K562 (cell line): Measurements from ENCODE around the gene ADAM30. TPM values are rescaled to one million over a fixed set of nuclear protein-coding genes. Genes with fewer than 3 reads are reported as not detected.
"Not testable (repeated sequence)": the region's sequence is repeated elsewhere in the genome, so short reads cannot be mapped to it uniquely, and the experiment has no call there.

Experiments used
- ATAC-seq: fragments of 200-7000 bp; cut with Tn5 transposase; 3 replicates; pipeline ENCODE4 v1.9.1; 2020; ENCODE audit warnings: moderate library complexity
- BruUV-seq: library from RNA; stranded (reverse); fragments of 400-500 nt; replicated peaks from 2 replicates; lab custom pipeline; 2021; lab: Mats Ljungman, UMichigan
- CTCF ChIA-PET: fragments of 300-600 bp; formaldehyde crosslinking; extraction: SDS; loops from one replicate; lab custom pipeline; 2021; ENCODE audit warnings: low intra/inter-chr PET ratio; lab: Yijun Ruan, JAX
- POLR2A ChIA-PET: fragments of 300-600, 350-650 bp; sonication (Branson Sonifier 250); formaldehyde crosslinking; extraction: SDS; loops from one replicate; lab custom pipeline; 2021; ENCODE audit warnings: antibody characterized with exemption, inconsistent platforms; lab: Yijun Ruan, JAX
- DNase-seq, 4 experiments: peaks; one replicate each; pipeline versions ENCODE4 v3.0.0 to v3.0.0-alpha.2; 2011 to 2018; ENCODE audit warnings: low spot score in 3 of 4, mixed read lengths in 3 of 4; ENCODE audit errors: extremely low read depth in 1 of 4
- FAIRE-seq: peaks from 2 replicates; lab custom pipeline; 2011; peaks lifted over from hg19 to GRCh38; lab: Jason Lieb, UNC
- H2AFZ ChIP-seq: 2 replicates; pipeline ENCODE4 v1.6.0; 2011; ENCODE audit warnings: low read depth, low read length, control low read depth, inconsistent platforms
- H3K27ac ChIP-seq: fragments of 200-600 bp; 3 replicates; pipeline ENCODE4 v1.8.0; 2011; ENCODE audit warnings: low read depth, mild to moderate bottlenecking, control low read depth, inconsistent platforms, low read length, moderate library complexity, mixed read lengths; ENCODE audit errors: extremely low read depth
- H3K27me3 ChIP-seq, 2 experiments: fragments of 300-600 bp in 1 of 2; 2 replicates in 1 of 2; 3 replicates in 1 of 2; pipeline versions ENCODE4 v1.6.0 to v1.8.0; 2011; ENCODE audit warnings: inconsistent platforms in 2 of 2, low read length in 2 of 2, mild to moderate bottlenecking in 1 of 2, mixed read lengths in 1 of 2, moderate library complexity in 1 of 2; ENCODE audit not compliant: control insufficient read depth in 2 of 2, insufficient read depth in 2 of 2
- H3K36me3 ChIP-seq: fragments of 300-600 bp; 3 replicates; pipeline ENCODE4 v1.8.0; 2011; ENCODE audit warnings: mild to moderate bottlenecking, low read length, inconsistent platforms; ENCODE audit not compliant: control insufficient read depth, insufficient read depth
- H3K4me1 ChIP-seq, 2 experiments: fragments of 200-600 bp in 1 of 2; replicated peaks in 1 of 2; 2 replicates in 1 of 2; 3 replicates in 1 of 2; pipeline versions ENCODE4 v1.5.1 to v1.8.0; 2011; ENCODE audit warnings: inconsistent platforms in 2 of 2, low read length in 2 of 2, mild to moderate bottlenecking in 1 of 2, mixed read lengths in 1 of 2, moderate library complexity in 1 of 2; ENCODE audit not compliant: control insufficient read depth in 2 of 2, insufficient read depth in 2 of 2
- H3K4me2 ChIP-seq: 2 replicates; pipeline ENCODE4 v1.6.1; 2011; ENCODE audit warnings: low read length, control low read depth, inconsistent platforms, mixed read lengths; ENCODE audit not compliant: insufficient read depth
- H3K4me3 ChIP-seq: fragments of 200-600 bp; sonication (generic), shearing (Covaris generic); 2 replicates; pipeline ENCODE4 v1.5.1; 2016; ENCODE audit warnings: control low read depth, inconsistent platforms
- H3K79me2 ChIP-seq: fragments of 200-600 bp; 3 replicates; pipeline ENCODE4 v1.8.0; 2011; ENCODE audit warnings: low read length, inconsistent platforms; ENCODE audit not compliant: control insufficient read depth, insufficient read depth
- H3K9ac ChIP-seq, 2 experiments: 2 replicates each; pipeline versions ENCODE4 v1.6.0 to v1.6.1; 2011; ENCODE audit warnings: low read depth in 2 of 2, low read length in 2 of 2, control low read depth in 1 of 2, inconsistent platforms in 1 of 2, mild to moderate bottlenecking in 1 of 2, mixed read lengths in 1 of 2; ENCODE audit not compliant: insufficient read depth in 1 of 2
- H3K9me1 ChIP-seq: one replicate; pipeline ENCODE4 v1.6.0; 2011; ENCODE audit warnings: inconsistent platforms, mild to moderate bottlenecking, low read length, moderate library complexity; ENCODE audit not compliant: control insufficient read depth, insufficient read depth
- H3K9me3 ChIP-seq: replicated peaks from 2 replicates; pipeline ENCODE4 v1.5.1; 2011; ENCODE audit warnings: low read depth, low read length, inconsistent platforms; ENCODE audit not compliant: control insufficient read depth, insufficient read depth
- H4K20me1 ChIP-seq: replicated peaks from 2 replicates; pipeline ENCODE4 v1.6.1; 2011; ENCODE audit warnings: low read length, inconsistent platforms, mixed read lengths; ENCODE audit not compliant: control insufficient read depth, insufficient read depth
- FOXJ2 ChIP-seq: fragments of 200-800 bp; sonication (Bioruptor generic); IDR thresholded peaks from 2 replicates; pipeline ENCODE4 v1.6.1; 2016; ENCODE audit warnings: missing genetic modification characterization, missing compliant biosample characterization
- NFIC ChIP-seq: fragments of 450-650 bp; IDR thresholded peaks from 2 replicates; pipeline ENCODE4 v1.6.1; 2017; ENCODE audit warnings: mild to moderate bottlenecking, inconsistent platforms
- NFIX ChIP-seq: fragments of 250-450 bp; sonication (Bioruptor Pico); IDR thresholded peaks from 2 replicates; pipeline ENCODE4 v1.4.0; 2020; ENCODE audit warnings: low read depth, mild to moderate bottlenecking, moderate library complexity
- ZBTB17 ChIP-seq: fragments of 450-650 bp; formaldehyde crosslinking; IDR thresholded peaks from 2 replicates; pipeline ENCODE4 v1.4.0; 2020; ENCODE audit warnings: mild to moderate bottlenecking
- ZNF766 ChIP-seq: fragments of 200-800 bp; sonication (Bioruptor generic); conservative IDR thresholded peaks from 2 replicates; pipeline ENCODE4 v1.6.1; 2016; ENCODE audit warnings: missing genetic modification characterization, missing compliant biosample characterization
- WGBS: fragments of 100-300 bp; shearing (Covaris generic); methylation state at CpG from one replicate; pipeline ENCODE4 v1.1.6; 2016; ENCODE audit warnings: low coverage, mixed read lengths; ENCODE audit not compliant: insufficient coverage; ENCODE audit errors: missing lambda C conversion rate; 5-methylcytosine and 5-hydroxymethylcytosine counted together
- in situ Hi-C: fragments of 300-500 bp; cut with MboI; formaldehyde crosslinking; loops from 4 replicates; pipeline ENCODE4 v1.15.0; 2018; ENCODE audit warnings: inconsistent platforms, mixed read lengths
- intact Hi-C: fragments of 100-400 bp; cut with micrococcal nuclease; formaldehyde crosslinking; loops from 2 replicates; pipeline ENCODE4 v1.14.2; 2022
- polyA plus RNA-seq, 8 experiments: library from polyadenylated mRNA; depleted of rRNA in 4 of 8; stranded (reverse) in 5 of 8; unstranded in 3 of 8; fragments of >200 nt; fragmentation: Nextera tagmentation in 2 of 8; fragmentation: Illumina TruSeq in 1 of 8; extraction: Ambion mirVana in 2 of 8; extraction: Trizol in 1 of 8; gene quantifications; 2 replicates each; pipeline versions ENCODE4 v1.2.1 to v1.2.3, GENCODE V29; 2011 to 2014; ENCODE audit warnings: inconsistent platforms in 1 of 8, missing spikeins in 1 of 8
- total RNA-seq, 7 experiments: library from RNA; depleted of rRNA in 6 of 7; stranded (reverse); fragments of >200 nt in 6 of 7; fragmentation: Illumina TruSeq in 2 of 7; extraction: Trizol in 2 of 7; gene quantifications; 2 replicates each; pipeline versions ENCODE4 v1.2.1 to v1.2.3, GENCODE V29; 2011 to 2021; ENCODE audit warnings: low replicate concordance in 1 of 7
- TF ChIP-seq, protein P1 (sequence below): fragments of 450-650 bp; IDR thresholded peaks from 2 replicates; pipeline ENCODE4 v1.6.1; 2016; ENCODE audit warnings: missing biosample characterization, missing genetic modification characterization
- TF ChIP-seq, protein P2 (sequence below): fragments of 450-650 bp; IDR thresholded peaks from 2 replicates; pipeline ENCODE4 v1.6.1; 2016

The ADAM30 gene
- total and polyA plus RNA-seq, 9 of the 15 experiments (the other 6 are each of a cell fraction or from before 2014, with no cell fraction given): not detected

DNA sequence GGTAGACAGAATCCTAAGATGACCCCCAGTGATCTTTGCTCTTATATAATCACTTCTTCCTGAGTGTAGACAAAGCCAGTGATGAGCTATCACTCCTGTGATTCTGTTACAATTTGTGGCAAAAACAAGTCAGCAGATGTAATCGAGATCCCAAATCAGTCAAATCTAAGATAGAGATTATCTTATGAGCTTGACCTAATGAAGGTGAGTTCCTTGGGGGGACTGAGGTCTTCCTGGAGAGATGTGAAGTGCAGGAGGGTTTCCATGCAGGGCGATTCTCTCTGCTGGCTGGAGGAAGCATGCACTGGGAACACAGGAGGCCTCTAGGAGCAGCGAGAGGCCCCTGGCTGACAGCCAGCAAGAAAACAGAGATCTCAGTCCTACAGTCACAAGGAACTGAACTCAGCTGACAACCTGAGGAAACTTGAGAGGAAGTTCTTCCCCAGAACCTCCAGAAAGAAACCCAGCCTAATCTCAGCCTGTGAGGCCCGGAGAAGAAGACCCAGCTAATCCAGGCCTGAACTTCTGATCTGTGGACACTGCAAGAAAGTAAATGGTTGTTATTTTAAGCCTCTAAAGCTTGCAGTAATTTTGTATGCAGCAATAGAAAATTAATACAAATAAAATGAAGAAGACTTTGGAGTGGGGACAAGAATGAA, 37.6 kb downstream of the ADAM30 start:
- peak overlapping the region; percentile 82 for H3K27ac ChIP-seq
- H3K79me2 ChIP-seq, H3K9me3 ChIP-seq, in situ Hi-C loops, H3K9me1 ChIP-seq, CTCF ChIA-PET, ATAC-seq, H3K36me3 ChIP-seq, H3K4me3 ChIP-seq, H3K27me3 ChIP-seq, H4K20me1 ChIP-seq, BruUV-seq, FAIRE-seq, intact Hi-C loops: not testable (repeated sequence)
- WGBS: 21% methylated on average over 4 of the region's 4 CpGs
- POLR2A ChIA-PET: interaction anchor here (0.7 to 1.5 kb wide), 3 partner anchors 7 to 10 kb away, joined by 3 to 5 read pairs (median 3); no protein-coding TSS in a partner anchor
- DNase-seq: peak in 2 of 4 experiments; percentile 26 to 37
- H3K4me1 ChIP-seq: peaks cover 0 to 26% of the 10 kb centered on the region in 2 experiments; a peak in 4 of 5 replicates
- peak overlapping the region; percentile 88 for H2AFZ ChIP-seq
- H3K9ac ChIP-seq: peak overlapping the region in 1 of 2 experiments; percentile 18; a peak in 2 of 4 replicates
- TF ChIP-seq, protein P1, sequence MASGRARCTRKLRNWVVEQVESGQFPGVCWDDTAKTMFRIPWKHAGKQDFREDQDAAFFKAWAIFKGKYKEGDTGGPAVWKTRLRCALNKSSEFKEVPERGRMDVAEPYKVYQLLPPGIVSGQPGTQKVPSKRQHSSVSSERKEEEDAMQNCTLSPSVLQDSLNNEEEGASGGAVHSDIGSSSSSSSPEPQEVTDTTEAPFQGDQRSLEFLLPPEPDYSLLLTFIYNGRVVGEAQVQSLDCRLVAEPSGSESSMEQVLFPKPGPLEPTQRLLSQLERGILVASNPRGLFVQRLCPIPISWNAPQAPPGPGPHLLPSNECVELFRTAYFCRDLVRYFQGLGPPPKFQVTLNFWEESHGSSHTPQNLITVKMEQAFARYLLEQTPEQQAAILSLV (tag): 0 out of 2 replicates have a peak, but pooled peaks have one; percentile 8
- 0 out of 2 replicates have a peak, but pooled peaks have one; percentile 23 for TF ChIP-seq NFIX (CRISPR knock-in tag)
- 0 out of 2 replicates have a peak, but pooled peaks have one; percentile 64 for TF ChIP-seq ZNF766 (CRISPR knock-in tag)
- TF ChIP-seq, protein P2, sequence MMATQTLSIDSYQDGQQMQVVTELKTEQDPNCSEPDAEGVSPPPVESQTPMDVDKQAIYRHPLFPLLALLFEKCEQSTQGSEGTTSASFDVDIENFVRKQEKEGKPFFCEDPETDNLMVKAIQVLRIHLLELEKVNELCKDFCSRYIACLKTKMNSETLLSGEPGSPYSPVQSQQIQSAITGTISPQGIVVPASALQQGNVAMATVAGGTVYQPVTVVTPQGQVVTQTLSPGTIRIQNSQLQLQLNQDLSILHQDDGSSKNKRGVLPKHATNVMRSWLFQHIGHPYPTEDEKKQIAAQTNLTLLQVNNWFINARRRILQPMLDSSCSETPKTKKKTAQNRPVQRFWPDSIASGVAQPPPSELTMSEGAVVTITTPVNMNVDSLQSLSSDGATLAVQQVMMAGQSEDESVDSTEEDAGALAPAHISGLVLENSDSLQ: peak; percentile 19; the same call in 1 of the 2 replicates
- TF ChIP-seq ZBTB17 (CRISPR knock-in tag): peak; percentile 68; the same call in 1 of the 2 replicates
- TF ChIP-seq NFIC: peak; percentile 89
- 0 out of 2 replicates have a peak, but pooled peaks have one; percentile 27 for TF ChIP-seq FOXJ2 (tag)
- peak overlapping the region; percentile 63 for H3K4me2 ChIP-seq
